Tibial nerve (tissue), 3 donors: ENCODE data around the gene DPEP2.
"Not testable (repeated sequence)": the region's sequence is repeated elsewhere in the genome, so short reads cannot be mapped to it uniquely, and the experiment has no call there.

Experiments used
- CTCF ChIP-seq, 5 experiments: fragments of 200-600 bp in 3 of 5; fragments of 450-650 bp in 2 of 5; sonication (generic) in 3 of 5; IDR thresholded peaks; one replicate each; pipeline ENCODE4 v1.5.1; 2016 to 2019; ENCODE audit warnings: antibody characterized with exemption in 5 of 5, mild to moderate bottlenecking in 3 of 5, moderate library complexity in 2 of 5
- POLR2A ChIP-seq, 2 donors: fragments of 450-650 bp; IDR thresholded peaks; one replicate each; pipeline ENCODE4 v1.6.1; 2017; ENCODE audit warnings: antibody characterized with exemption in 2 of 2, mild to moderate bottlenecking in 2 of 2, moderate library complexity in 2 of 2

GRCh38 chr16:68009872-68010271 lies 10.6 kb upstream of the DPEP2 start:
- TF ChIP-seq POLR2A, CTCF (IDR thresholded peaks at IDR 0.05): not testable (repeated sequence)
